Activated T-cell treated with anti-CD3 and anti-CD28 coated beads for 48 hours (primary cell): ENCODE results near the gene DPYSL3.
"Not testable (repeated sequence)": the region's sequence is repeated elsewhere in the genome, so short reads cannot be mapped to it uniquely, and the experiment has no call there.

Source experiments
- DNase-seq: peaks from one replicate; pipeline ENCODE4 v3.0.0-alpha.2; 2020; ENCODE audit warnings: low read depth

Gene DPYSL3

DNA sequence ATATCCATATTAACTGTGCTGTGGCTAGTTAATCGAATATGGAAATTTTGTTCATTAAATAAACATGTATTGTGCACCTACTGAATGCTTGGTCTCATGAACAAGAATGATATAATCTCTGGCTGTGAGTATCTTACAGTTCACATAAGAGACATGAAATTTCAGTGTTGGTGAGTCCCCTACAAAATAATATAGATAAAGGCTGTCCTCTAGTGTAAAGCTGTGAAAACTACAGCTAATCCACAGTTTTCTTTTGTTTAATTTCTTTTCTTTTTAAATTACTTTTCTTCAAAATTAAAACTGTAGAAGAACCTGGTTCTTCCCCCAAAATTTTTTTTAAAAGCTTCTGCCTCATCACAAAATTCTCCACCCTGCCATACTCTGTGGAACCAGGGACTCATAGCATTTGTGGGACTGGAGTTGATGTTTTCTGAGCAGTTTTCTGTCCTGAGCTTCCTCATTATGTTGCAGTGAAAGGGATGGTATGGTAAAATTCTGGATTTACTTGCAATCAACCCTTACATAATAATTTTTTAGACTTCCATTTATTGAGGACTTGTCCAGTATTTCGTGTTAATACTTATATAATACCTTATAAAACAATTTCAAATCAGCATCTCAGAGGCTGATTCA lies 140.0 kb downstream of the DPYSL3 start:
- no peak for DNase-seq

DNA sequence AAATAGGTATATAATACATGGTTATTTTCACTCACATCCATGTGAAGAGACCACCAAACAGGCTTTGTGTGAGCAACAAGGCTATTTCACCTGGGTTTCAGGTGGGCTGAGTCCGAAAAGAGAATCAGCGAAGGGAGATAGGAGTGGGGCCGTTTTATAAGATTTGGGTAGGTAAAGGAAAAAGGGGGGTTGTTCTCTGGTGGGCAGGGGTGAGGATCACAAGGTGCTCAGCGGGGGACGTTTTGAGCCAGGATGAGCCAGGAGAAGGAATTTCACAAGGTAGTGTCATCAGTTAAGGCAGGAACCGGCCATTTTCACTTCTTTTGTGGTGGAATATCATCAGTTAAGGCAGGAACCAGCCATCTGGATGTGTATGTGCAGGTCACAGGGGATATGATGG lies 142.5 kb downstream of the DPYSL3 start:
- not testable (repeated sequence) for DNase-seq

DNA sequence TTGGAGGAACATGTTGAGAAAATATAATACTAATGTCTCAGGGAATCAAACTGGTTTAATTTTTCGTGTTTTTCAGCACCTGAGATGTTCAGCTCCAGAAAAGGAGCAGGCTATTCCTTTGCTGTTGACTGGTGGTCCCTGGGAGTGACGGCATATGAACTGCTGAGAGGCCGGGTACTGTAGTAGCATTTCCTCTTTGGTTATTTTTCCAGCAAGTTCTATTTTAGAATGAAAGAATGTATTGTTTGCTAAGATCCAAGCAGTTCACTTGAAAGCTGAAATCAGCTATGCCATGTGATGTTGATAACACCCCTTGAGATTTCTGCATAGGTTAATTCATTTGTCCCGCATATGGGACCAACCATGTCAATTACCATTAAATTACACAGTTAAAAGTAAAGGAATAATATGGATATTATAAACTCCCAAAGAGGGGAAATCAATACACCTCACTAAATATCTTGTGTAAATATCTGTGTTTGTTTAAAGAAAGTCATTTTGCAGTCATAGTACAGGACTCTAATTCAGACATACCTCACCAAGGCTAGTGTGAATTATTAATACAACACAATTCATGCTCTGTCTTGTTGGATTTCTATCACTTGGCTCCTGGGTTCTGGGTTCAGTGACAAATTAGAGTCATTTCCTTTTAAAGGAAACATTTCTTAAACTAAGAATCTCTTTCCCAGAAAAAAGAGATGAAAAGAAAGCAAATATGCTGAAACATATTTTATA lies 148.3 kb downstream of the DPYSL3 start:
- no peak for DNase-seq

DNA sequence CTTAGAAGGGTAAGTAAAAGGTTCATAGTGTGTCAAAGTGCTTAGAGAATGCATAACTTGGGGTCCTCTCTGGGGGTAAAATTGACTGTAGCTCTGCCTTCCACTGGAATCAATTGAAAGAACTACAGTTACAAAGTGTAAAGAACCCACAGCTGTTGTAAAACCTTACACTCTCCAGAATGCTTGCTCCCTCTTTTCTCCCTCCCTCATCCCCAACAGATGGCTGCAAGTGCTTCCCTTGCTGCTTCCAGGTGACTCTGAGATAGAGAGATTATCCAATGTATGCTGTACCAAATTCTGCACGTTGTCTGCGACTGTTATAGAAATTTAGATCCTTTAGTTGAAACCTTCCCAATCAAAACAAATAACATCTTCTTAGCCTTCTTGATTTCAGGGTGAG lies 149.1 kb downstream of the DPYSL3 start:
- no peak for DNase-seq

DNA sequence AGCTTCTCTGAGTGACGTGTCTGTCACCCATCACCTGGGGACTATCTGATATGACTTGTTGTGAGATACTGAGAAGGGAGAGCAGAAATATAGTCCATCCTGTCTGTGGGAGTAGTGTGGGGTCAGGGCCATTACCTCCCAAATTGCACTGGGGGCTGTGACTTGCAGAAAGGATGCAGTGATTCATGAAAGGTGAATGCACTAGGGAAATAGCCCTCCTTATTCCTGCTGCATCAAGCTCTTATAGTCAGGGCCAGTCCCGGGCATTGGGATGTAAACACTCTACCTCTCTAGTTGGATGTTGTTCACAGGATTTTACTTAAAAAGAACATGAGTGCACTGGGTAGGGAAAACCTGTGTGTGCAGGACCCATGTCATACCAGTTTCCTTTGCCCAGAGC lies 150.3 kb downstream of the DPYSL3 start:
- no peak for DNase-seq

DNA sequence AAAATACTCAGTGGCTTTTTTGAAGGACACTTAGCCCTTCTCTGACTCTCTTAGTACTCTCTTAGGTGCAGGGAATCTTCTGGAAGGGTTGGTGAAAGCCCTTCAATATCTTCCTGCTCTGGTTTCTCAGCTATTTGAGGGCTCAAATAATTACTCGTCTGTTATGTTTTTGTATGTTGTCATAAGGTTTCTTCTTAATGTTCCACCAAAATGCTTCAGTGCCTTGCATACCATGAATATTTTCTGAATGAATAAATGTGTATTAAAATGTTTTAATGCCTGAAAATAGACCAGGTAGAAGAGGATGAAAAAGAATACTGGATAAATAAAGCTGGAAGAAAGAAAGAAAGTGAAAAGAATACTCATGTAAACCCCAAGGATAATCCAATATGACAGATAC lies 150.8 kb downstream of the DPYSL3 start:
- DNase-seq, result no peak

DNA sequence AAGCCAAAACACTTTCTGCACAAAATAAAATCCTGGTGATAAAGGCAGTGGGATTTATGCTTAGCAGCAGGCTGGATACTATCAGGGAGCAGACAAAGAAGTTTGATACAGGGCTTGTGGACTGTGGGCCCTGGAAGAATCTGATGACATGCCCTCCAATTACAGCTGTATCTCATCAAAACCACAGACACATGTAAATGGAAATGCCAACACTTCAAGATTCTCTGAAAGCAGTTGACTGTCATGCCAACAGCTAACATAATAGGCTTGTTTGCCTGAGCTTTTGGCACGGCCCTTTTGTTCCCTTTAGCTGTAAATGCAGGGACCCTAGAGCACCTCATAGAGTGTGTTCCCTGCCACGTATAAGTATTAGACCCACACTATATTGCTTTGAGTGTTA lies 160.6 kb downstream of the DPYSL3 start:
- DNase-seq, result no peak

DNA sequence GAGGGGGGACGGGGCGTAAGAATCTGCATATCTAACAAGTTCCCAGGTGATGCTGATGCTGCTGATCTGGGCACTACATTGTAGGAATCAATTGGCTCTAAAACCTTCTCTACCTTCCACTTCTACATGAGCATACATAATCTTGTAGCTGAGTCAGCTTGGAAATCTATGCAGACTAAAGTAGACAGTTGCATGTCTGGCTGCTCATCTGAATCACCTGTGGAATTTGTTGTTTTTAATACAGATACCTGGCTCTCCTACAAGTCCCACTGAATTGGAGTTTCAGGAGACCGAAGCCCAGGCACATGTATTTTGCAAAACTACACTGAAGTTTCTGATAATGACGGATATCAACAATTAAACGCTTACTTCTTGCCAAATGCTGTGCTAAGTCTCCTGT lies 161.4 kb downstream of the DPYSL3 start:
- DNase-seq, result no peak

DNA sequence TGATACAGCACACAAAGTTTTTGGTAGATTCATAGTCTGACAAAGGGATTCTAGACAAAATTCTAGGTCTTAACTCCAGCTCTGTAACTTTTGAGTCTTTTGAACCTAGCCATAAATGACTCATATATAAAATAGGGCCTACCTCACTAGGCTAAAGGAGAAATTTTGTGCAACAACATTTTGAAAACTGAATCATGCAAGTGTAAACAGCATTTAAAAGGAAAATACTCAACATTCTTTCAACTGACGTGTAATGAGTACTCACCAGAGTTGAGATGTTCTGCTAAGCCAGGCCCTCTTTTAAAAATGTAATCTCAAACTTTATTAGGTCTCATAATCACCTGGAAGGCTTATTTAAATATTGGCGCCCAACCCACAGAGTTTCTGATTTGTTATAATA lies 161.8 kb downstream of the DPYSL3 start:
- DNase-seq, result no peak

DNA sequence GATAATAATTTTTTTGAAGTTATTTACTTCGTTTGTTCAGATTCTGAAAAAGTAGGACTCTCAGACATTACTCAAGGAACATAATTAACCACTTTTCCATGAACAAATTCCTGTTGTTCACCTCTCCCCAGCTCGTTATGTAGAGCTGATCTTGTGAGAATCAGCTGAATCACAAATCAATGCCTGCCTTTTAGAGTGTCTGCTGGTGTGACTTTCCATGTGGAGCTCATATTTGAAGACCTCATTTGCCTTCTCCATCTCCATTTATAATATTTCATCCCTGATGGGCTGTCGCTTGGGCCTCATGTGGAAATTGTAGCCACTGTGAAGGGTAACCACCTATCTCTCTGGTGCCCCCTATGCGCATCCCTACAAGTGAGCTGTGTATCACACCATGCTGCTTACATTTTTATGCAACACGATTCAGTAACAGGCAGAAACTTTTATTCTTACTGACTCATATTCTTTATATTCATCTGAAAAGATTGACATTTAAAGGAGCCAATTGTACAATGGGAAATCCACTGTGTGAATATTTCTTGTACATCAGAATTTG lies 163.8 kb downstream of the DPYSL3 start:
- no peak for DNase-seq

DNA sequence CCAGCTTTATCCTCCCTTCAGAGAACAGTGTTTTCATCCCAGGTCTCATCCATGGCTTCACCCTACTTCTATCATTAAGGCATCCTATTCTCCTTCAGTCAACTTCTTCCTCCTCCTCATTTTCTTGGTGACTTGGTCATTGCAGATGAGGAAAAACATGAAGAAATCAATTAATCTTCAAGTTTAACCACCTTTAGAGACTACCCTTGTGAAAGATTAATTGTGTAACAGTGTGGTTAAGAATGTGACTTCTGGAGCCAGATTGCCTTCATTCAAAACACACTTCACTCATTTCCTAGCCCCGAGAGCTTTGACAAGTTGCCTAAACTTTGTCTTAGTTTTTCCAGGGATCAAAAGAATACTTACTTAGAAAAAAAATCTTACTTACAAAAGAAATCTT lies 165.0 kb downstream of the DPYSL3 start:
- DNase-seq, result no peak

DNA sequence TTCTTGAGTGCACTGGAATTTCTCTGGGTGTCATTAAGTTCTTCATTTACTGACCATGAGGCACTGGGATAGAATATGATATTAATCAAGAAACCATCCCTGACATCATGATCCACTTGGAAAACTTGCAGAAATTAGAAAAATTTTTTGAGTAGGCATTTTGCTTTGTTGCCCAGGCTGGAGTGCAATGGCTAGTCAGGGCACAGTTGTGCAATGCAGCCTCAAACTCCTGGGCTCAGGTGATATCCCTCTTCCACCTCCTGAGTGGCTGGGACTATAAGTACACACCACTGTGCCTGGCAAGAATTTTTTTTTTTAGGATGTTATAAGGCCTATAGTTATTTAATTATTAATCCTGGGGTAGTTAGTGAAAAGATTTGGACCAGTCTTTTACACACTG lies 168.5 kb downstream of the DPYSL3 start:
- no peak for DNase-seq

DNA sequence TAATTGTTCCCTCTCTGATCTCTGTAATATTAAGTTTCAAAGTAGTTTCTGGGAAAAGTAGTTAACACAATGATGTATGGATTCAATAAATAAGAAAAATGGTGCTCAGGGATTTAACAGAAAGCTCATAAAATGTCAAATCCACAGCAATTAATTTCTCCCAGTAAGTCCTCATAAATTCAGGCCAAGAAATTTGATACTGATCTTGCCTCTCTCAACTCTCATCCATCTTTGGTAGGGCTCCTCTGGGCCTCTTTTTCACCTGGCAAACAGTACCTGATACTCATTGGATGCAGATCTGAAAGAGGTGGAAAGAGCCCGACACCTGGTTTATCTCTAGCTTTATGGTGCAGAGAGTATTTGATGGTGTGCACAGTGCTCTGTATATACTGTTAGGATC lies 168.9 kb downstream of the DPYSL3 start:
- no peak for DNase-seq
